Uterus (tissue), 2 donors: ENCODE measurements around the gene ADCY6.
"Not testable (repeated sequence)": the region's sequence is repeated elsewhere in the genome, so short reads cannot be mapped to it uniquely, and the experiment has no call there.

Experiments used
- POLR2A ChIP-seq, 2 donors: fragments of 450-650 bp; IDR thresholded peaks; one replicate each; pipeline ENCODE4 v1.6.1; 2016; ENCODE audit warnings: antibody characterized with exemption in 2 of 2, mild to moderate bottlenecking in 1 of 2, moderate library complexity in 1 of 2
- TF ChIP-seq, protein P1 (sequence below), 4 experiments: fragments of 200-600 bp in 2 of 4; fragments of 450-650 bp in 2 of 4; sonication (generic) in 2 of 4; IDR thresholded peaks; one replicate each; pipeline ENCODE4 v1.5.1; 2016 to 2019; ENCODE audit warnings: antibody characterized with exemption in 4 of 4, mild to moderate bottlenecking in 2 of 4, moderate library complexity in 1 of 4

DNA sequence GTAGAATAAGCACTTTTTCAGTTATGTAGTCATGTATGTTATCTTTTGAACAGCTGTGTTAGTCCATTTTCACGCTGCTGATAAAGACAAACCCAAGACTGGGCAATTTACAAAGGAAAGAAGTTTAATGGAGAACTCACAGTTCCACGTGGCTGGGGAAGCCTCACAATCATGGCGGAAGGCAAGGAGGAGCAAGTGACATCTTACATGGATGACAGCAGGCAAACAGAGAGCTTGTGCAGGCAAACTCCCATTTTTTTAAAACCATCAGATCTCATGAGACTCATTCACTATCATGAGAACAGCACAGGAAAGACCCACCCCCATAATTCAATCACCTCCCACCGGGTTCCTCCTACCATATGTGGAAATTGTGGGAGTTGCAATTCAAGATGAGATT, 69.9 kb downstream of the ADCY6 start:
- TF ChIP-seq POLR2A (IDR thresholded peaks at IDR 0.05) = not testable (repeated sequence)
- TF ChIP-seq, protein P1, sequence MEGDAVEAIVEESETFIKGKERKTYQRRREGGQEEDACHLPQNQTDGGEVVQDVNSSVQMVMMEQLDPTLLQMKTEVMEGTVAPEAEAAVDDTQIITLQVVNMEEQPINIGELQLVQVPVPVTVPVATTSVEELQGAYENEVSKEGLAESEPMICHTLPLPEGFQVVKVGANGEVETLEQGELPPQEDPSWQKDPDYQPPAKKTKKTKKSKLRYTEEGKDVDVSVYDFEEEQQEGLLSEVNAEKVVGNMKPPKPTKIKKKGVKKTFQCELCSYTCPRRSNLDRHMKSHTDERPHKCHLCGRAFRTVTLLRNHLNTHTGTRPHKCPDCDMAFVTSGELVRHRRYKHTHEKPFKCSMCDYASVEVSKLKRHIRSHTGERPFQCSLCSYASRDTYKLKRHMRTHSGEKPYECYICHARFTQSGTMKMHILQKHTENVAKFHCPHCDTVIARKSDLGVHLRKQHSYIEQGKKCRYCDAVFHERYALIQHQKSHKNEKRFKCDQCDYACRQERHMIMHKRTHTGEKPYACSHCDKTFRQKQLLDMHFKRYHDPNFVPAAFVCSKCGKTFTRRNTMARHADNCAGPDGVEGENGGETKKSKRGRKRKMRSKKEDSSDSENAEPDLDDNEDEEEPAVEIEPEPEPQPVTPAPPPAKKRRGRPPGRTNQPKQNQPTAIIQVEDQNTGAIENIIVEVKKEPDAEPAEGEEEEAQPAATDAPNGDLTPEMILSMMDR (IDR thresholded peaks at IDR 0.05) = not testable (repeated sequence)
